Adrenal gland (tissue), 5 donors: ENCODE measurements around the gene ASPG.

Experiments used
- CTCF ChIP-seq, 6 experiments: fragments of 450-650 bp in 4 of 6; fragments of 200-600 bp in 2 of 6; sonication (generic) in 1 of 6; IDR thresholded peaks; 1 replicate in 5 of 6; 2 replicates in 1 of 6; pipeline versions ENCODE4 v1.5.1 to v1.8.0; 2016 to 2021; ENCODE audit warnings: antibody characterized with exemption in 6 of 6, mild to moderate bottlenecking in 2 of 6, moderate library complexity in 1 of 6
- POLR2A ChIP-seq, 2 donors: fragments of 450-650 bp; IDR thresholded peaks; one replicate each; pipeline ENCODE4 v1.6.1; 2017; ENCODE audit warnings: antibody characterized with exemption in 2 of 2, mild to moderate bottlenecking in 2 of 2, moderate library complexity in 1 of 2
- donor health status: DM: no; HTN: no; CAD: no.

GRCh38 chr14:104115691-104116287, 30.3 kb downstream of the ASPG start:
- TF ChIP-seq POLR2A (IDR thresholded peaks at IDR 0.05) (no peak), CTCF (IDR thresholded peaks at IDR 0.05) (no peak)
